GM18508 (cell line): ENCODE results near the gene STX17.
"Not testable (repeated sequence)": the region's sequence is repeated elsewhere in the genome, so short reads cannot be mapped to it uniquely, and the experiment has no call there.

Experiments
- ATAC-seq: cut with Tn5 transposase; IDR thresholded peaks from one replicate; pipeline ENCODE4 v1.9.1; 2021; ENCODE audit warnings: moderate number of reproducible peaks; ENCODE audit not compliant: insufficient read depth, unreplicated experiment

STX17 gene

DNA sequence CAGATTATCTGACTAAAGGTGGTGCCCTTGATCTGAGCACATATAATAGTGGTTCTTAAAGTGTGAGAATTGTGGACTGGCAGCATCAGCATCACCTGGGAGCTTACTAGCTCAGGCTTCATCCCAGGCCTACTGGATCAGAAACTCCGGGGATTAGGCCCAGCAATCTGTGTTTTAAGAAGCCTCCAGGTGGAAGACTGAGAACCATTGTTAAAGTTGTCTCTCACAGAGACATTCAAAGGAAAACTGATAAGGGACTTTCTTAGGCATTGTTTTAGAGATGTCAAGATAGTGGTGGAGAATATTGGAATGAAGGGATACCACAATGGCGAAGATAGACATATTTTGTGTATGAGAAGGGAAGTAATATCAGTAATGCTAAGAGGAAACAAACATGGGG lies 59.5 kb downstream of the STX17 start:
- ATAC-seq = no peak

DNA sequence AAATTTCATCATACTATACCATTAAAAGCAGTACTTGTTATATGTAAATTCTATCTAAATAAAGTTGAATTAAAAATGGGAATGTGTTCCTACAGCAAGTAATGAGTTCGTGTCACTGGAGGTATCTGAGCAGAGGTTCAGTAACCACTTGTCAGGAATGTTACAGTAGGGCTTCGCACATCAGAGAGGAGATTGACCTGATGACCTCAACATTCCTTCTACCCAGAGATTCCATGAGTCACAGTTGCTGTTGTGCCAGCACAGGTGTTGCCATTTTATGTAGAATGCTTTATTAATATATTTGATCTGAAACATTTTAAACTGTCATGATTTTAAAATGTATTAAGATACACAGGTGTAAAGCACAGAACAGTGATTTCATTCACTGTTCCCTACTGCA lies 60.3 kb downstream of the STX17 start:
- no peak for ATAC-seq

DNA sequence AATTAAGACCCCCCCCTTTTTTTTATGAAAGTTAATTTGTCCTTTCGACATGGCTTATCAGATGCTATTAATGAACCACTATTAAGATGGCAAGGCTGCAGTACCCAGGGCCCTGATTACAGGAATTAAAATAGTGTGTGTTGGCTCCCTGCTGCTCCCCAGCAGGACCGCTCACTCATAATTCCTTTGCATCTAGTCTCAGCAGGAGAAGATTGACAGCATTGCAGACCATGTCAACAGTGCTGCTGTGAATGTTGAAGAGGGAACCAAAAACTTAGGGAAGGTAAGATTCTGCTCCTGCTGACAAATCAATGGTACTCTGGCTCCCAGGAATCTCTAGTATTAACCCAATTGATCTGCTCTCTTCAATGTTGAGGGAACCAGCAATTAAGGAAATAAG lies 61.0 kb downstream of the STX17 start:
- ATAC-seq = no peak

DNA sequence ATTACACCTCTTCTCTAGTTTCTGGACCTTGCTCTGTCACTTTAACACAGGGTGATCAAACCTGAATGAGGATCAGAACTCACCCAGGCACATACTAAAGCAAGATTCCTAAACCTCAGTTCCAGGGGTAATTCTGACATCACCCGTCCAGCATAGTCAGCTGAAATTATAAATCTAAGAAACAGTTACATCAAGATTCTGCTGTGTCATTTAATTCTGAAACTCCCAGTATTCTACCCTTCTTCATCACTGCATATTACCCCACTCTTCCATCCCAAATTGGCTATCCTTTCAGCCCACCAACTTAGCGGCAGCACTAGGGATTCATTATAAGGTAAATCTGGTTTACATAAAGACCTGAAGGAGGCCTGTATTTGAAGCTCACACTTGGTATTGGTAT lies 64.0 kb downstream of the STX17 start:
- no peak for ATAC-seq

DNA sequence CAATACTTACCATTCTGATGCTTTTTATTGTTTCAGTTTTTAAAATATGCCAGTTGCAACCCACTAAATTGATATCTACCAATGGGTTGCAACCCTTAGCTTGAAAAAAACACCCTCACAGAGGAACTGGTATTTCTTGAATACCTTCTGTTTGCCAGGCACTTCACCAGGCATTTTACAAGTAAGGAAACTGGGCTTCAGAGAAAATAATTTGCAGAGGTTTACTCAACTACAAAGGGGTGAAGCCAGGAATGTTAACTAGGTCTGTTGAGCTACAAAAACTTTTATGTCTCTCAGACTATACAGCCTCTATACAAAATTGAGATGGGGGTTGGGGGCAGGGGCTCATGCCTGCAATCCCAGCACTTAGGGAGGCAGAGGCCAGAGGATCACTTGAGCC lies 65.0 kb downstream of the STX17 start:
- no peak for ATAC-seq

DNA sequence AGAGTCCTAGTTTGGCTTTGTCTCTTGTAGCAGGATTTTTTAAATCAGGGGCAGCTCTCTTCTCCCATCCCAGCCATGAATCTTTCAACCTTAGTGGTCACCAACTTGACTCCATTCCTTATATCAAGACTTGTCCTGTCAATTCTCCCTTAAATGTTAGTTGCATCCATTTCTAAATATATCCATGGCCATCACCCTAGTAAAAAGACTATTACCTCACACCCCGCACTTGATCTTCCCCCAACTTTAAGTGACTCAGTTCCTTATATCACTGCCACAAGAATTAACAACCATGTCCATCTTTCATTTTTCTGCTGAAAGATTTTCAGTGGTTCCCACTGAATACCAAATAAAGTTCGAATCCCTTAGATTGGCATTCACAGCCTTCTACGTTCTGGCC lies 67.0 kb downstream of the STX17 start:
- ATAC-seq = no peak

DNA sequence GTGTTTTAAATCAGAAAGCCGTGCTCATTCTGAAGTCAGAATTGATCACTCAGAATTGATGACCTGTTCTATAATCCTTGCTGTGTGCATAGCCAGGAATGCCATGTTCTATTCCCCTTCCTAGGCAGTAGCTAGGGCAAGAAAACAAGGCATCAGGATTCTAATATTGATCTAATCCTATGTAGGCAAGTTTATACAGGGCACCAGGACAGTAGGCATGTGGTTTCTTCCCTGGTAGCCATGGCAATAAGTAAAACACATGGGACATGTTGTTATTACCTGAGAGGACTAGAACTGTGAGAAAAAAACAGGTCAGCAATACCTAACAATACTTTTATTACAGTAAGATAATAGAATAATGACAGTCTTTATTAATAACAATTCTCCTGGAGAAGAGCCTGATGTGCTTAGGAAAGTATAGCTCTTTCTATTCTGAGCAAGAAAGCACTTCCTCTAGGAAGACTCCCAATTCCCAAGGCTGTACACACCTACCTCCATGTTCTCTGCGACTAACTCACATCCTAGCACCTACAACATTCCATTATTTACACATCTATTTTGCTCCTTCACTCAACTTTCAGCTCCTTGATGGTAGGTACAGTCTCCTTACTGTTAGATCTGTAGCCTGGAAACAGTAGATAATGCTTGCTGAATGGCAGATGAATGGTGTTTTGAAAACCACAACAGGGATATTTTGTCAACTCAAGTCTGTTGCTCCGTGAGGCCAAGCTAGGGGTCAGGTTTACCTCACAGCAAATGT lies 70.8 kb downstream of the STX17 start:
- no peak for ATAC-seq

DNA sequence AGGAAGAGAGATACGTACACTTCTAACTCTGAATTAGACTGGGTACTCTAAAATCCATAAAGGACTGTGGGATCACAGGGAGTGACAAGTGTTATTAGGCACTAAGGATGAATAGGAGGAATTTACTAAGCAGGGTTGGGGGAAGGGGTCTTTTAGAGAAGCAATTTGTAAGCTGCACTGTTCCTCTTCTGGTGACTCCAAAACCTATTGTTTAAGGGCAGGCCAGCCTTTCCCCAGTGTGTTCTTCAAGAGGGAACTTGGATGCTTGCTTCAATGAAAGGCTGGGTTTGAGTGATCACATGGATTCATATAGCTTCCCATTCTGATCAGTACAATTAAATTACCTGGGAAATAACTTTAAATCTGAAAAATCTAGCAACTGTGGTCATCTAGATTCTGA lies 71.8 kb downstream of the STX17 start:
- ATAC-seq = no peak

DNA sequence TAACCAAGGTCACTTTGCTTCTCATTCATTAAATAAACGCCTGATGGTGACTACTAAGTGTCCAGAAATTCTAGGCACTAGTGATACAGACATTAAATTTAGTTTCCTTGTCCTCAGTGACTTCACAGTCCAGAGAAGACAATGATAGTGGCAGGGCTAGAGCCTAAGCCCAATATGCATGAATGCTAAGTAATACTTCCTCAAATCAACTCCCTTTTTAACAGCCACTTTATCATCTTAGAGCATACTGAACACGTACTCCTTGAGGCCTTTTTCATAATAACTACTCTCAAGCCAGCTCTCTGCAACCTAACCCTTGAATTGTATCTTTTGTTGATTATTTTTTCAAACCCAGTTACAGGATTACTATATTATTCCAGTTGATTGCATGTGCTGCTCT lies 74.1 kb downstream of the STX17 start:
- ATAC-seq = no peak

DNA sequence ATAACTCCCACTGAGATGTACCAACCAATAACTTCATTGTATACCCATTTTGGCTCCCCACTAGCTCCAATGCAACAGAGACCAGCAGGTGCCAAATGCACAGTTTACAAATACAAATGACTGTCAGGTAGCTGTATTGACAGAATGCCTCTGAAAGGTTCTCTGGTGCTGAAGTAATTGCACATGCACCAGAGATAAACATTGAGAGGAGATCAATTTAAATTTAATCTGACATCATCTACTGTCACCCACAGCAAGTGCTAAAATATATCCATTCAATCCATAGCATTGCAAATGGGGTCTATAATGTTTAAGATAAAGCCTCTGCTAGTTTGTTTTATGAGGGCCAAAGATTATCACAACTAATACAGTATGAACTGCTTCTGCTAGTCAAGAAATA lies 80.2 kb downstream of the STX17 start:
- ATAC-seq = no peak

DNA sequence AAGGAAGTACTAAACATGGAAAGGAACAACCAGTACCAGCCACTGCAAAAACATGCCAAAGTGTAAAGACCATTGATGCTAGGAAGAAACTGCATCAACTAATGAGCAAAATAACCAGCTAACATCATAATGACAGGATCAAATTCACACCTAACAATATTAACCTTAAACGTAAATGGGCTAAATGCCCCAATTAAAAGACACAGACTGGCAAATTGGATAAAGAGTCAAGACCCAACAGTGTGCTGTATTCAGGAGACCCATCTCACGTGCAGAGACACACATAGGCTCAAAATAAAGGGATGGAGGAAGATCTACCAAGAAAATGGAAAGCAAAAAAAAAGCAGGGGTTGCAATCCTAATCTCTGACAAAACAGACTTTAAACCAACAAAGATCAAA lies 84.1 kb downstream of the STX17 start:
- not testable (repeated sequence) for ATAC-seq

DNA sequence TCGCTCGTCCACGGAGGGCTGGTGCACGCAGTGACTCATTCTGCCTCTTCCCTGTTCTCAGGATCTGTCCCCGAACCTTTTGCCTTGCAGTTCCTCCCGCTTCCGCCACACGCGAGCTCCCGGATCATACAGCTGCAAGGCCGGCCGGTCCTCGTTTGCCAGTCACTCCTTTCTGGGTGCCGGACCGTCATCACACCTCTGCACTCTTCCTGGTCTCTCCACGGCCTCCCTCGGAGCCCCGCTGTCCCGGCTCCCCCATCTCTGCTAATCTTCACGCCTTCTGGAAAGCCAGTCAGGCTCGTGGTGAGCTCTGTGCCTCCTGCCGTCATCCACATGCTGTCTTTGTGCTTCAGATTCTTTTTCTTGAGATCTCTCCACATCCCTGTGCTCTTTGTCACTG lies 91.8 kb downstream of the STX17 start:
- no peak for ATAC-seq

DNA sequence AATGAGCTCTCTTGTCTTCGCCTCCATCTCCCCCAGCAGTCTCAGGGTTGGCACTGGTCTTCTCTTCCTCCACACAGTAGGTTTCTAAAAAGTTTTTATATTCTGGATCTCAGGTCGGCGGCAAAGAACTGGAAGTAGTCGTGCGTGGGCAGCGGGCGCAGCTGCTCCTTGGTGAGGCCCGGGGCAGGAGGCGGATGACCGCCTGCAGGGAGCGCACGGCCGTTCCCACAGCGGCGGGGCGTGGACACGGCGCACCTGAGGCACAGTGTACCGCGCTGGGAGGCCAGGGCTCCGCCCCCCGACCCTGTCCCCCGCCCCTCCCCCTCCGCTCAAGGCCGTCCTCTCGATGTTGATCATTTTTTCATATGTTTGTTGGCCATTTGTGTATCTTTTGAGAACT lies 92.4 kb downstream of the STX17 start:
- no peak for ATAC-seq

DNA sequence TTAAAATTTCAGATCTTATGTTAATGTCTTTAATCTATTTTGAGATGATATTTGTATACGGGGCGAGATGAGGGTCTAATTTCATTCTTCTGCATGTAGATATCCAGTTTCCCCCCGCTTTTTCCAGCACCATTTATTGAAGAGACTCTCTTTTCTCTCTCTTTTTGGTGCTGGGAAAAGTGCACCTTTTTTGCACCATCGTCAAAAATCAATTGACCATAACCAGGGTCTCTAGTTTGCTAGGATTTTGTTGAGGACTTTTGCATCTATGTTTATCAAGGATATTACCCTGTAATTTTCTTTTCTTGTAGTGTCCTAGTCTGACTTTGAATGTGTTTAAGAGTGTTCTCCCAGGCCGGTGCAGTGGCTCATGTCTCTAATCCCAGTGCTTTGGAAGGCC lies 93.3 kb downstream of the STX17 start:
- no peak for ATAC-seq

DNA sequence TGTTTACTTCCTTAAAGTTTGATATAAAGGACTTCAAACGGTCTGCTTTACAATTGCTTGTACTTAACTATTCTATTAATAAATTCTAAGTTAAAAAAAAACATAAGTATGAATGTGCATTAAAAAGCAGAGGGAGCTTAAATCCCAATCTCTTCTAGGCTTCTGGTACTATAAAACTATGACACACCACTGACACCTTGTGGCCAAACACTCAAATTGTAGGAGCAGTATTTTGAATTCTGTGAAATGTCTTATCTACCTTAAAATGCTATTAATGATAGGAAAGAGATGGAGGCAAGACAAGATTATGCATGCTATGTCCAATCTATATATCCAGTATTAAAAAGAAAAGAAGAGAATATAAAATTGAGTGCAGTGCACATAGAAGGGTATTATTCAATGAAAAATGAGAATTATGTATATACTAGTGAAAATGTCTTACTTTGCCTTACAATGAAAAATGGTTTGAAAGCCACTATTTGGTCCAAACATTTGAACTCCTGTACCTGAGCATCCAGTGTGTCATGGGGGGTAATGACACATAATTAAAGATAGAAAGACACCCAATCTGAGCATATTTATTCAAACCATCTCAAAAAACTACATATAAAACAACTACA lies 104.7 kb downstream of the STX17 start:
- no peak for ATAC-seq

DNA sequence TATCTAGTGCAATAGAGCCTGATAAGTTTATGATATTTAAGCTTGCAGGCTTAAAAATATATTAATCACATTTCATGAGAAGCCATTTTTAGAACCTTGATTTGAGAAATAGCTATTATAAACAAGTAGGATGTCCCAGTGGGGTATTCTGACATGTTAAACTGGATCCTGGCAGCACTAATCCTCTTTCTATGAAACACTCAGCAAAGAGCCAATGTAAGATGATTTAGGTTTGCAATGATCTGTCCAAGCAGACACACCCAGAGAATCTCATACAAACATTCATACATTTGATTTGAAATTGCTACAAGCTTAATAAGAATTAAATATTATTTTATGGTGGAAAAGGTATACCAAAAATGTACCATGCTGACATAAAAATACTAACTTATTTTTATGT lies 105.8 kb downstream of the STX17 start:
- ATAC-seq = no peak

DNA sequence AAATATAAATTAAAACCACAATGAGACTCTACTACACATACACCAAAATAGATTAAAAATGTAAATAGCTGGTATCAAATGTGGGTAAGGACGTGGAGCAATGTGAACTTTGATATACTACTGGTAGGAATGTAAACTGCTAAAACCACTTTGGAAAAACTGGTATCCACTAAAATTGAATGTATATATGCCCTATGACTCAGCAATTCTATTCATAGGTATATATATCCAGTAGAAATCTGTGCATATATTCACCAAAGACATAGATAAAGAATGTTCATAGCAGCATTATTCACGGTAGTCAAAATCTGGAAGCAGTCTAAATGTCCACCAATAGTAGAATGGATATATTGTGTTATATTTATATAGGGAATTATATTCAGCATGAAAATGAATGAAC lies 107.1 kb downstream of the STX17 start:
- no peak for ATAC-seq

DNA sequence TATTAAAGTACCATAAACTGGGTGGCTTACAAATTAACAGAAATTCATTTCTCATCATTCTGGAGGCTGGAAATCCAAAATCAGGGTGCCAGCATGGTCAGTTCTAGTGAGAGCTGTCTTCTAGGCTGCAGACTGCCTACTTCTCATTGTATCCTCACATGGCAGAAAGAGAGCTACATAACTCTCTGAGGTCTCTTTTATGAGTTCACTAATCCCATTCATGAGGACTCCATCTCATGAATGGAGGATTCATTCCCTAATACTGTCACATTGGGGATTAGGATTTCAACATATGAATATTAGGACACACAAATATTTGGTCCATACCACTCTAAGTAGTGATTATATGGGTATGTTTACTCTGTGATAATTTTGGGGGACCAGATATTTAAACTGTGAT lies 108.4 kb downstream of the STX17 start:
- ATAC-seq = no peak

DNA sequence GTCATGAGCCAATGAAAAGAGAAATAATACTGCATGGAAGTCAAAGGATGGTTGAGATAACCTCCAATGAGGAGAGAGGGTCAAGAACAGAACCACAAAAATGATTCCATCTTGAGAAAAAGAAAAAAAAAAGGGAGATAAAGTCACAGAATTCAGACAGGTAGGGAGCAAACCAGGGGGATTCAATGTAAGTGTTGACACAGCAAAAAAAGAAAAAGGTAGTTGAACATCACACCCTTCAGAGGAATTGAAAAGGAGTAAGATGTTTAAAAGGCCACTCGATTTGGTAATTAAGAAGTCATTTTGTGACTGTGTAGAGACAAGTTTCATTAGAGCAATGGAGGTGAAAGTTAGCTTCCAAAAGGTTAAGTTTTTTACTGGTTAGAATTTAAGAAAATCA lies 113.1 kb downstream of the STX17 start:
- ATAC-seq = no peak
